Liver (tissue), 9 donors: ENCODE data around the gene CDC5L. TPM values are rescaled to one million over a fixed set of nuclear protein-coding genes. Genes with fewer than 3 reads are reported as not detected.

ENCODE experiments used
- DNase-seq: peaks from one replicate; pipeline ENCODE4 v3.0.0-alpha.2; 2017; ENCODE audit warnings: low spot score
- H3K27ac ChIP-seq, 2 donors: one replicate each; pipeline ENCODE4 v1.7.0; 2013; ENCODE audit warnings: inconsistent platforms in 2 of 2, low read length in 2 of 2, control low read depth in 1 of 2, low read depth in 1 of 2, mild to moderate bottlenecking in 1 of 2
- H3K27me3 ChIP-seq, 4 donors: one replicate each; pipeline versions ENCODE4 v1.6.1 to v1.7.0; 2013; ENCODE audit warnings: low read length in 3 of 4, inconsistent platforms in 1 of 4, mild to moderate bottlenecking in 1 of 4, moderate library complexity in 1 of 4; ENCODE audit not compliant: control insufficient read depth in 4 of 4, insufficient read depth in 4 of 4
- H3K36me3 ChIP-seq, 4 donors: one replicate each; pipeline versions ENCODE4 v1.6.1 to v1.7.0; 2013; ENCODE audit warnings: low read length in 3 of 4, mild to moderate bottlenecking in 3 of 4, low read depth in 1 of 4, moderate library complexity in 1 of 4; ENCODE audit not compliant: control insufficient read depth in 4 of 4, insufficient read depth in 3 of 4
- H3K4me1 ChIP-seq, 4 donors: one replicate each; pipeline versions ENCODE4 v1.6.1 to v1.7.0; 2013; ENCODE audit warnings: low read length in 3 of 4, mild to moderate bottlenecking in 3 of 4, moderate library complexity in 1 of 4; ENCODE audit not compliant: control insufficient read depth in 4 of 4, insufficient read depth in 4 of 4
- H3K4me3 ChIP-seq, 3 donors: one replicate each; pipeline versions ENCODE4 v1.6.1 to v1.7.0; 2013; ENCODE audit warnings: low read length in 3 of 3, control low read depth in 1 of 3, low read depth in 1 of 3, mild to moderate bottlenecking in 1 of 3
- H3K9ac ChIP-seq, 2 donors: one replicate each; pipeline ENCODE4 v1.7.0; 2013; ENCODE audit warnings: low read length in 2 of 2, mild to moderate bottlenecking in 2 of 2, moderate library complexity in 2 of 2, control low read depth in 1 of 2, low read depth in 1 of 2
- H3K9me3 ChIP-seq, 4 donors: one replicate each; pipeline versions ENCODE4 v1.6.1 to v1.7.0; 2013; ENCODE audit warnings: low read length in 3 of 4; ENCODE audit not compliant: control insufficient read depth in 4 of 4
- EGR1 ChIP-seq, 2 donors: IDR thresholded peaks; 2 replicates each; pipeline ENCODE4 v1.6.1; 2016 to 2018; ENCODE audit warnings: antibody characterized with exemption in 2 of 2, low read depth in 2 of 2
- FOXA1 ChIP-seq: IDR thresholded peaks from 2 replicates; pipeline ENCODE4 v1.6.1; 2016; ENCODE audit warnings: antibody characterized with exemption
- FOXA2 ChIP-seq: IDR thresholded peaks from 2 replicates; pipeline ENCODE4 v1.6.1; 2016; ENCODE audit warnings: antibody characterized with exemption
- GABPA ChIP-seq, 2 donors: IDR thresholded peaks in 1 of 2; conservative IDR thresholded peaks in 1 of 2; 2 replicates each; pipeline ENCODE4 v1.6.1; 2016; ENCODE audit warnings: antibody characterized with exemption in 2 of 2, mild to moderate bottlenecking in 1 of 2, moderate library complexity in 1 of 2
- HNF4A ChIP-seq, 2 donors: conservative IDR thresholded peaks; 2 replicates each; pipeline ENCODE4 v1.6.1; 2016; ENCODE audit warnings: antibody characterized with exemption in 2 of 2, mild to moderate bottlenecking in 2 of 2
- JUND ChIP-seq, 2 donors: IDR thresholded peaks; 2 replicates each; pipeline ENCODE4 v1.6.1; 2016; ENCODE audit warnings: antibody characterized with exemption in 2 of 2
- MAX ChIP-seq: IDR thresholded peaks from 2 replicates; pipeline ENCODE4 v1.6.1; 2016; ENCODE audit warnings: antibody characterized with exemption
- NR2F2 ChIP-seq: IDR thresholded peaks from 2 replicates; pipeline ENCODE4 v1.6.1; 2016; ENCODE audit warnings: antibody characterized with exemption
- RXRA ChIP-seq, 2 donors: IDR thresholded peaks; 2 replicates each; pipeline ENCODE4 v1.6.1; 2017 to 2018; ENCODE audit warnings: antibody characterized with exemption in 2 of 2, mild to moderate bottlenecking in 1 of 2
- SP1 ChIP-seq: IDR thresholded peaks from 2 replicates; pipeline ENCODE4 v1.6.1; 2018; ENCODE audit warnings: antibody characterized with exemption, mild to moderate bottlenecking
- TAF1 ChIP-seq: conservative IDR thresholded peaks from 2 replicates; pipeline ENCODE4 v1.6.1; 2016; ENCODE audit warnings: antibody characterized with exemption, mild to moderate bottlenecking
- YY1 ChIP-seq: IDR thresholded peaks from 2 replicates; pipeline ENCODE4 v1.6.1; 2016; ENCODE audit warnings: antibody characterized with exemption, mild to moderate bottlenecking
- ZBTB33 ChIP-seq: IDR thresholded peaks from 2 replicates; pipeline ENCODE4 v1.6.1; 2016; ENCODE audit warnings: antibody characterized with exemption
- WGBS: extraction: QIAGEN DNeasy Blood & Tissue Kit; methylation state at CpG from one replicate; pipeline ENCODE4 v1.1.7; 2013; 5-methylcytosine and 5-hydroxymethylcytosine counted together
- polyA plus RNA-seq, 2 donors: library from polyadenylated mRNA; stranded (reverse) in 1 of 2; unstranded in 1 of 2; fragments of 200-250 nt in 1 of 2; fragments of >200 nt in 1 of 2; fragmentation: Nextera tagmentation in 1 of 2; extraction: Ambion mirVana in 1 of 2; gene quantifications; one replicate each; pipeline versions ENCODE4 v1.2.1 to v1.2.3, GENCODE V29; 2013 to 2015
- total RNA-seq, 2 donors: library from RNA; depleted of rRNA; stranded (reverse); fragments of >200 nt; gene quantifications; one replicate each; pipeline ENCODE4 v1.2.3, GENCODE V29; 2014
- TF ChIP-seq, protein P1 (sequence below): fragments of 150-350 bp; IDR thresholded peaks from 2 replicates; pipeline ENCODE4 v1.5.1; 2017; ENCODE audit warnings: improper control_type of control experiment, low read depth, low read length; ENCODE audit not compliant: missing input control
- donor health status: healthy.
- donor health status: healthy.
- donor health status: healthy.
- donor health status: healthy.
- donor health status: healthy.

CDC5L gene
- total and polyA plus RNA-seq, 4 donors, result 5.4 to 12.3 (median 11.0) TPM

- Histone ChIP-seq H3K9me3 (no peaks in the 10 kb centered on the region), H3K9ac (no peak overlapping the region), H3K27ac (no peak overlapping the region), H3K36me3 (peaks cover 9 to 60% (median 51%) of the 10 kb centered on the region in 4 donors), H3K27me3 (no peaks in the 10 kb centered on the region), H3K4me3 (no peak overlapping the region), H3K4me1 (peaks cover 0 to 2% (median 0%) of the 10 kb centered on the region in 4 donors)
- TF ChIP-seq JUND (IDR thresholded peaks at IDR 0.05) (no peak), RXRA (IDR thresholded peaks at IDR 0.05) (no peak), ZBTB33 (no peak), SP1 (no peak), HNF4A (conservative IDR thresholded peaks at IDR 0.05) (no peak), EGR1 (IDR thresholded peaks at IDR 0.05; ENCODE audit: low read depth in 2 of 2) (no peak), GABPA (IDR thresholded peaks at IDR 0.05 in 1 of 2, conservative IDR thresholded peaks at IDR 0.05 in 1 of 2) (no peak), TAF1 (no peak), MAX (no peak), YY1 (no peak), FOXA1 (no peak)
- TF ChIP-seq, protein P1, sequence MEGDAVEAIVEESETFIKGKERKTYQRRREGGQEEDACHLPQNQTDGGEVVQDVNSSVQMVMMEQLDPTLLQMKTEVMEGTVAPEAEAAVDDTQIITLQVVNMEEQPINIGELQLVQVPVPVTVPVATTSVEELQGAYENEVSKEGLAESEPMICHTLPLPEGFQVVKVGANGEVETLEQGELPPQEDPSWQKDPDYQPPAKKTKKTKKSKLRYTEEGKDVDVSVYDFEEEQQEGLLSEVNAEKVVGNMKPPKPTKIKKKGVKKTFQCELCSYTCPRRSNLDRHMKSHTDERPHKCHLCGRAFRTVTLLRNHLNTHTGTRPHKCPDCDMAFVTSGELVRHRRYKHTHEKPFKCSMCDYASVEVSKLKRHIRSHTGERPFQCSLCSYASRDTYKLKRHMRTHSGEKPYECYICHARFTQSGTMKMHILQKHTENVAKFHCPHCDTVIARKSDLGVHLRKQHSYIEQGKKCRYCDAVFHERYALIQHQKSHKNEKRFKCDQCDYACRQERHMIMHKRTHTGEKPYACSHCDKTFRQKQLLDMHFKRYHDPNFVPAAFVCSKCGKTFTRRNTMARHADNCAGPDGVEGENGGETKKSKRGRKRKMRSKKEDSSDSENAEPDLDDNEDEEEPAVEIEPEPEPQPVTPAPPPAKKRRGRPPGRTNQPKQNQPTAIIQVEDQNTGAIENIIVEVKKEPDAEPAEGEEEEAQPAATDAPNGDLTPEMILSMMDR, result no peak
- 91% methylated on average over 11 of the region's 11 CpGs for WGBS
- DNase-seq, result no peak
These were observed 20.6 kb downstream of the CDC5L start for GRCh38 chr6:44407951-44408670.

- 80% methylated on average over 7 of the region's 7 CpGs for WGBS
- TF ChIP-seq FOXA2 (no peak), EGR1 (IDR thresholded peaks at IDR 0.05; ENCODE audit: low read depth in 2 of 2) (no peak), SP1 (no peak), NR2F2 (no peak), TAF1 (no peak)
- TF ChIP-seq, protein P1, result no peak
These were observed 21.8 kb downstream of the CDC5L start for GRCh38 chr6:44409207-44409794.

More at GRCh38 chr6:44409207-44409794, 21.8 kb downstream of the CDC5L start:
- Histone ChIP-seq H3K9me3 (no peaks in the 10 kb centered on the region), H3K4me1 (peaks cover 0 to 2% (median 0%) of the 10 kb centered on the region in 4 donors), H3K9ac (no peak overlapping the region), H3K27ac (no peak overlapping the region), H3K36me3 (peaks cover 9 to 59% (median 48%) of the 10 kb centered on the region in 4 donors), H3K27me3 (no peaks in the 10 kb centered on the region), H3K4me3 (no peak overlapping the region)
- DNase-seq, result no peak
